SU-DHL-6 (cell line): Measurements from ENCODE around the gene KCNJ1.

Experiments
- H2AFZ ChIP-seq: fragments of 200-600 bp; sonication (generic); 2 replicates; pipeline ENCODE4 v1.6.1; 2014; ENCODE audit warnings: low read depth, mild to moderate bottlenecking, moderate library complexity, mixed read lengths, antibody characterized with exemption, low read length; ENCODE audit not compliant: severe bottlenecking
- H3F3A ChIP-seq: fragments of 200-600 bp; shearing (Covaris generic); 2 replicates; pipeline ENCODE4 v1.6.0; 2016; ENCODE audit warnings: antibody characterized with exemption, mild to moderate bottlenecking; ENCODE audit not compliant: insufficient read depth
- H3K27ac ChIP-seq: fragments of 200-600 bp; sonication (generic); 2 replicates; pipeline ENCODE4 v1.5.1; 2016; ENCODE audit warnings: low read depth, mild to moderate bottlenecking, low read length, moderate library complexity, mixed read lengths
- H3K27me3 ChIP-seq: fragments of 200-600 bp; sonication (generic), shearing (Covaris generic); 2 replicates; pipeline ENCODE4 v1.6.0; 2014; ENCODE audit warnings: mild to moderate bottlenecking, low read length
- H3K36me3 ChIP-seq: fragments of 200-600 bp; sonication (generic); 2 replicates; pipeline ENCODE4 v1.6.1; 2014; ENCODE audit warnings: mild to moderate bottlenecking, low read length, mixed read lengths
- H3K4me2 ChIP-seq: fragments of 300-600, 200-600 bp; shearing (Covaris generic), sonication (generic); 2 replicates; pipeline ENCODE4 v1.6.0; 2014; ENCODE audit warnings: low read length, low read depth, mild to moderate bottlenecking; ENCODE audit not compliant: poor library complexity, severe bottlenecking
- H3K4me3 ChIP-seq: fragments of 200-600 bp; sonication (generic); 2 replicates; pipeline ENCODE4 v1.5.1; 2014; ENCODE audit warnings: antibody characterized with exemption, low read length, mild to moderate bottlenecking, mixed read lengths; ENCODE audit not compliant: insufficient read depth, poor library complexity, severe bottlenecking
- H3K79me2 ChIP-seq: fragments of 200-600 bp; sonication (generic); 2 replicates; pipeline ENCODE4 v1.6.1; 2014; ENCODE audit warnings: mild to moderate bottlenecking, low read length, moderate library complexity; ENCODE audit not compliant: insufficient read depth
- H3K9ac ChIP-seq: fragments of 200-600 bp; sonication (generic); 2 replicates; pipeline ENCODE4 v1.7.0; 2014; ENCODE audit warnings: mild to moderate bottlenecking, low read length
- H3K9me2 ChIP-seq: fragments of 200-600 bp; sonication (generic); replicated peaks from 2 replicates; pipeline ENCODE4 v1.6.1; 2014; ENCODE audit warnings: low read length; ENCODE audit not compliant: insufficient read depth
- H3K9me3 ChIP-seq: fragments of 200-600 bp; sonication (generic); 2 replicates; pipeline ENCODE4 v1.6.1; 2014; ENCODE audit warnings: low read length, mixed read lengths; ENCODE audit not compliant: insufficient read depth
- H4K20me1 ChIP-seq: fragments of 200-600 bp; sonication (generic); 2 replicates; pipeline ENCODE4 v1.6.1; 2014; ENCODE audit warnings: low read depth, mild to moderate bottlenecking, antibody characterized with exemption, low read length, moderate library complexity, mixed read lengths
- CTCF ChIP-seq: fragments of 200-600 bp; sonication (generic); IDR thresholded peaks from one replicate; pipeline ENCODE4 v1.5.1; 2017; ENCODE audit warnings: antibody characterized with exemption, mild to moderate bottlenecking, low read length, moderate library complexity; ENCODE audit not compliant: insufficient read depth, poor library complexity, severe bottlenecking
- EZH2phosphoT487 ChIP-seq: fragments of 200-600 bp; sonication (generic), shearing (Covaris generic); conservative IDR thresholded peaks from 2 replicates; pipeline ENCODE4 v1.6.1; 2018; ENCODE audit warnings: mild to moderate bottlenecking, antibody characterized with exemption, low read length, moderate library complexity, mixed read lengths

KCNJ1 gene

GRCh38 chr11:128906185-128907050, 39.3 kb upstream of the KCNJ1 start:
- Histone ChIP-seq H3K4me2 (no peak overlapping the region), H3K9me2 (no peaks in the 10 kb centered on the region), H3K9me3 (no peaks in the 10 kb centered on the region), H4K20me1 (no peaks in the 10 kb centered on the region), H3K27me3 (no peaks in the 10 kb centered on the region), H2AFZ (no peak overlapping the region), H3K4me3 (no peak overlapping the region), H3K79me2 (no peaks in the 10 kb centered on the region), H3K27ac (no peak overlapping the region), H3F3A (no peaks in the 10 kb centered on the region), H3K9ac (no peak overlapping the region), H3K36me3 (no peaks in the 10 kb centered on the region)
- TF ChIP-seq CTCF, result no peak
- no peak for TF ChIP-seq EZH2phosphoT487

- no peaks in the 10 kb centered on the region for H3K36me3 ChIP-seq
- no peaks in the 10 kb centered on the region for H3K27me3 ChIP-seq
- no peaks in the 10 kb centered on the region for H3K79me2 ChIP-seq
- no peaks in the 10 kb centered on the region for H4K20me1 ChIP-seq
- no peaks in the 10 kb centered on the region for H3K9me2 ChIP-seq
- no peak overlapping the region for H3K4me2 ChIP-seq
- no peak overlapping the region for H3K9ac ChIP-seq
- no peak overlapping the region for H3K27ac ChIP-seq
- no peak overlapping the region for H2AFZ ChIP-seq
- H3F3A ChIP-seq, result no peaks in the 10 kb centered on the region
- no peak overlapping the region for H3K4me3 ChIP-seq
- TF ChIP-seq CTCF (no peak), EZH2phosphoT487 (no peak)
- no peaks in the 10 kb centered on the region for H3K9me3 ChIP-seq
Measured at GRCh38 chr11:128905345-128906184, 38.5 kb upstream of the KCNJ1 start.

- no peaks in the 10 kb centered on the region for H3K36me3 ChIP-seq
- no peak overlapping the region for H3K4me2 ChIP-seq
- H3K27ac ChIP-seq, result no peak overlapping the region
- no peaks in the 10 kb centered on the region for H3K9me2 ChIP-seq
- H4K20me1 ChIP-seq, result no peaks in the 10 kb centered on the region
- no peaks in the 10 kb centered on the region for H3K79me2 ChIP-seq
- no peak overlapping the region for H3K9ac ChIP-seq
- H3K27me3 ChIP-seq, result no peaks in the 10 kb centered on the region
- H2AFZ ChIP-seq, result no peak overlapping the region
- TF ChIP-seq CTCF (no peak), EZH2phosphoT487 (no peak)
- H3K9me3 ChIP-seq, result no peaks in the 10 kb centered on the region
- no peaks in the 10 kb centered on the region for H3F3A ChIP-seq
- no peak overlapping the region for H3K4me3 ChIP-seq
Measured at GRCh38 chr11:128904656-128905344, 37.7 kb upstream of the KCNJ1 start.
